ENCODE results near the gene PTPN1. TPM values are rescaled to one million over a fixed set of nuclear protein-coding genes. Genes with fewer than 3 reads are reported as not detected.

PTPN1 gene
- total and polyA plus RNA-seq, 2 experiments from 2014 or later = 19.4 to 29.4 TPM

DNA sequence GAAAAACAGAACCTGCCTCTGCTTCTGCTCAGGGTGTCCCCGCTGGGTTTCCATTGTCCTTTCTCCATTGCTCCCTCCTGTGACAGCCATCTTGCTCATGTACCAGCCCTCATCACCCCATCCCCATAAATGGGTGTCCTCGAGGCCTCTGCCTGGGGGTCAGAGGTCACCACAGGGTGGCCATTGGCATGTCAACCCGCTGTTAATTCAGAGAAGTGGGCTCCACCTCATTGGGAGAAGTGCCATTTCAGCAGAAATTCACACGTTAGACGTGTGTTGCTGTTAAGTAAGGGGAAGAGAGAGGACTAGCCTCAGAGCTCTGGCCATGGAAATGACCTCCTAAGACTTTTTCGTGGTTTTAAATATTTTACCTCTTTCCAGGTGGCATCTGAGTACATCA lies 71.9 kb downstream of the PTPN1 start:
- no peak for DNase-seq (ENCODE audit: low read depth in 1 of 2, low spot score in 1 of 2)
- no peaks in the 10 kb centered on the region for H3K4me1 ChIP-seq (ENCODE audit: low read depth)
- H3K36me3 ChIP-seq = peaks cover 47% of the 10 kb centered on the region

DNA sequence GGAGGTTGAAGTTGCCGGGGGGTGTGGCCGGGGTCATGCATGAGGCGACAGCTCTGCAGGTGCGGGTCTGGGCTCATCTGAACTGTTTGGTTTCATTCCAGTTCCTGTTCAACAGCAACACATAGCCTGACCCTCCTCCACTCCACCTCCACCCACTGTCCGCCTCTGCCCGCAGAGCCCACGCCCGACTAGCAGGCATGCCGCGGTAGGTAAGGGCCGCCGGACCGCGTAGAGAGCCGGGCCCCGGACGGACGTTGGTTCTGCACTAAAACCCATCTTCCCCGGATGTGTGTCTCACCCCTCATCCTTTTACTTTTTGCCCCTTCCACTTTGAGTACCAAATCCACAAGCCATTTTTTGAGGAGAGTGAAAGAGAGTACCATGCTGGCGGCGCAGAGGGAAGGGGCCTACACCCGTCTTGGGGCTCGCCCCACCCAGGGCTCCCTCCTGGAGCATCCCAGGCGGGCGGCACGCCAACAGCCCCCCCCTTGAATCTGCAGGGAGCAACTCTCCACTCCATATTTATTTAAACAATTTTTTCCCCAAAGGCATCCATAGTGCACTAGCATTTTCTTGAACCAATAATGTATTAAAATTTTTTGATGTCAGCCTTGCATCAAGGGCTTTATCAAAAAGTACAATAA lies 72.5 kb downstream of the PTPN1 start:
- Histone ChIP-seq H3K9me3 (ENCODE audit: low read depth) (no peaks in the 10 kb centered on the region), H3K4me1 (ENCODE audit: low read depth) (no peaks in the 10 kb centered on the region), H3K4me3 (no peak overlapping the region), H3K36me3 (peaks cover 45% of the 10 kb centered on the region), H3K27ac (no peak overlapping the region), H3K27me3 (no peaks in the 10 kb centered on the region)
- DNase-seq (ENCODE audit: low read depth in 1 of 2, low spot score in 1 of 2) = no peak
- TF ChIP-seq, protein P1, sequence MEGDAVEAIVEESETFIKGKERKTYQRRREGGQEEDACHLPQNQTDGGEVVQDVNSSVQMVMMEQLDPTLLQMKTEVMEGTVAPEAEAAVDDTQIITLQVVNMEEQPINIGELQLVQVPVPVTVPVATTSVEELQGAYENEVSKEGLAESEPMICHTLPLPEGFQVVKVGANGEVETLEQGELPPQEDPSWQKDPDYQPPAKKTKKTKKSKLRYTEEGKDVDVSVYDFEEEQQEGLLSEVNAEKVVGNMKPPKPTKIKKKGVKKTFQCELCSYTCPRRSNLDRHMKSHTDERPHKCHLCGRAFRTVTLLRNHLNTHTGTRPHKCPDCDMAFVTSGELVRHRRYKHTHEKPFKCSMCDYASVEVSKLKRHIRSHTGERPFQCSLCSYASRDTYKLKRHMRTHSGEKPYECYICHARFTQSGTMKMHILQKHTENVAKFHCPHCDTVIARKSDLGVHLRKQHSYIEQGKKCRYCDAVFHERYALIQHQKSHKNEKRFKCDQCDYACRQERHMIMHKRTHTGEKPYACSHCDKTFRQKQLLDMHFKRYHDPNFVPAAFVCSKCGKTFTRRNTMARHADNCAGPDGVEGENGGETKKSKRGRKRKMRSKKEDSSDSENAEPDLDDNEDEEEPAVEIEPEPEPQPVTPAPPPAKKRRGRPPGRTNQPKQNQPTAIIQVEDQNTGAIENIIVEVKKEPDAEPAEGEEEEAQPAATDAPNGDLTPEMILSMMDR (IDR thresholded peaks at IDR 0.05; ENCODE audit: low read depth, low read length) = no peak

More for the DNA sequence above, 71.9 kb downstream of the PTPN1 start:
- TF ChIP-seq, protein P1 (IDR thresholded peaks at IDR 0.05; ENCODE audit: low read depth, low read length) = no peak
- no peaks in the 10 kb centered on the region for H3K27me3 ChIP-seq
- H3K27ac ChIP-seq = no peak overlapping the region
- H3K9me3 ChIP-seq (ENCODE audit: low read depth) = no peaks in the 10 kb centered on the region
- no peak overlapping the region for H3K4me3 ChIP-seq

DNA sequence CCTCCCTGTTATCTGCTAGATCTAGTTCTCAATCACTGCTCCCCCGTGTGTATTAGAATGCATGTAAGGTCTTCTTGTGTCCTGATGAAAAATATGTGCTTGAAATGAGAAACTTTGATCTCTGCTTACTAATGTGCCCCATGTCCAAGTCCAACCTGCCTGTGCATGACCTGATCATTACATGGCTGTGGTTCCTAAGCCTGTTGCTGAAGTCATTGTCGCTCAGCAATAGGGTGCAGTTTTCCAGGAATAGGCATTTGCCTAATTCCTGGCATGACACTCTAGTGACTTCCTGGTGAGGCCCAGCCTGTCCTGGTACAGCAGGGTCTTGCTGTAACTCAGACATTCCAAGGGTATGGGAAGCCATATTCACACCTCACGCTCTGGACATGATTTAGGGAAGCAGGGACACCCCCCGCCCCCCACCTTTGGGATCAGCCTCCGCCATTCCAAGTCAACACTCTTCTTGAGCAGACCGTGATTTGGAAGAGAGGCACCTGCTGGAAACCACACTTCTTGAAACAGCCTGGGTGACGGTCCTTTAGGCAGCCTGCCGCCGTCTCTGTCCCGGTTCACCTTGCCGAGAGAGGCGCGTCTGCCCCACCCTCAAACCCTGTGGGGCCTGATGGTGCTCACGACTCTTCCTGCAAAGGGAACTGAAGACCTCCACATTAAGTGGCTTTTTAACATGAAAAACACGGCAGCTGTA lies 73.4 kb downstream of the PTPN1 start:
- Histone ChIP-seq H3K27ac (no peak overlapping the region), H3K36me3 (peaks cover 38% of the 10 kb centered on the region)
- DNase-seq (ENCODE audit: low read depth in 1 of 2, low spot score in 1 of 2) = no peak

DNA sequence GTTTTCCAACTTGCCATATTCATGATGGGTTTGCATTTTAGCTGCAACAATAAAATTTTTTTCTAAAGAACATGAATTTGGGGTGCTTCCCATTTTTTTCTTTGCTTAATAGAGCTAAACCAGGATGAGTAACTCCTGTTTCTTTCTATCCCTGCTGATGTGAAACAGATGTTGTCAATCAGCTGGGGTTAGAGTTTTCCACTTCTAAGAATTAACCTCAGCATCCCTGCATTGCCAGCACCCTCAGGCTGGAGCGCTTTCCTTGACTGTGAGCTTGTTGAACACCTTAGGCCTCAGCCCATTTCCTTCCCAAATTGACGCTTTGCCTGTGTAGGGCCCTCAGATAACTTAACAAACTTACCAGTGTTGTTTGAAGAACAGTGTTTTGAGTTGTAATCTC lies 74.5 kb downstream of the PTPN1 start:
- DNase-seq (ENCODE audit: low read depth in 1 of 2, low spot score in 1 of 2) = no peak
- H3K27me3 ChIP-seq = no peaks in the 10 kb centered on the region
- H3K36me3 ChIP-seq = peaks cover 28% of the 10 kb centered on the region
- H3K27ac ChIP-seq = no peak overlapping the region
- H3K9me3 ChIP-seq (ENCODE audit: low read depth) = no peaks in the 10 kb centered on the region
- no peak overlapping the region for H3K4me3 ChIP-seq
- H3K4me1 ChIP-seq (ENCODE audit: low read depth) = no peaks in the 10 kb centered on the region
- TF ChIP-seq, protein P1 (IDR thresholded peaks at IDR 0.05; ENCODE audit: low read depth, low read length) = no peak

More for the DNA sequence above, 73.4 kb downstream of the PTPN1 start:
- Histone ChIP-seq H3K27me3 (no peaks in the 10 kb centered on the region), H3K9me3 (ENCODE audit: low read depth) (no peaks in the 10 kb centered on the region), H3K4me3 (no peak overlapping the region), H3K4me1 (ENCODE audit: low read depth) (no peaks in the 10 kb centered on the region)
- TF ChIP-seq, protein P1 (IDR thresholded peaks at IDR 0.05; ENCODE audit: low read depth, low read length) = no peak

DNA sequence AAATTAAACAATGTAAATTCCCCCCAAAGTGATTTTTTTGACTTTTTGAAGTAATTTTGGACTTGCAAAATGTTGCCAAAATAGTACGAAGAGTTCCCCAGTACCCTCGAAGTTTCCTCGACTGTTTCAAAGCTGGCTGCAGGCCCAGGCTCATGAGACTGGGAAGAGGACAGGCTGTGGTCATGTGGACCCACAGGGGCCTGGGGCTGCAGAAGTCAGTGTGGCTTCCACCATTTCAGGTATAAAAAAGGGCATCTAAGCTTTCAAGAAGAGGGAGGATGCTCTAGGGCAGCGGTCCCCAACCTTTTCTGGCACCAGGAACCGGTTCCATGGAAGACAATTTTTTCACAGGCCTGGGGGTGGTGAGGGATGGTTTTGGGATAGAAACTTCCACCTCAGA lies 75.0 kb downstream of the PTPN1 start:
- H3K36me3 ChIP-seq = peaks cover 26% of the 10 kb centered on the region
- H3K9me3 ChIP-seq (ENCODE audit: low read depth) = no peaks in the 10 kb centered on the region
- no peak overlapping the region for H3K27ac ChIP-seq
- H3K4me1 ChIP-seq (ENCODE audit: low read depth) = no peaks in the 10 kb centered on the region
- H3K4me3 ChIP-seq = no peak overlapping the region
- TF ChIP-seq, protein P1 (IDR thresholded peaks at IDR 0.05; ENCODE audit: low read depth, low read length) = no peak
- no peak for DNase-seq (ENCODE audit: low read depth in 1 of 2, low spot score in 1 of 2)
- no peaks in the 10 kb centered on the region for H3K27me3 ChIP-seq
